Gastrocnemius medialis (tissue), 4 donors: ENCODE results near the gene EMC10.

ENCODE experiments used
- POLR2A ChIP-seq, 2 donors: fragments of 450-650 bp; IDR thresholded peaks; one replicate each; pipeline ENCODE4 v1.6.1; 2017; ENCODE audit warnings: antibody characterized with exemption in 2 of 2, mild to moderate bottlenecking in 2 of 2, moderate library complexity in 2 of 2
- TF ChIP-seq, protein P1 (sequence below), 5 experiments: fragments of 450-650 bp in 3 of 5; fragments of 200-600 bp in 2 of 5; sonication (generic) in 2 of 5; IDR thresholded peaks in 4 of 5; conservative IDR thresholded peaks in 1 of 5; 1 replicate in 4 of 5; 2 replicates in 1 of 5; pipeline ENCODE4 v1.5.1; 2016 to 2019; ENCODE audit warnings: antibody characterized with exemption in 5 of 5, mild to moderate bottlenecking in 3 of 5, moderate library complexity in 3 of 5

DNA sequence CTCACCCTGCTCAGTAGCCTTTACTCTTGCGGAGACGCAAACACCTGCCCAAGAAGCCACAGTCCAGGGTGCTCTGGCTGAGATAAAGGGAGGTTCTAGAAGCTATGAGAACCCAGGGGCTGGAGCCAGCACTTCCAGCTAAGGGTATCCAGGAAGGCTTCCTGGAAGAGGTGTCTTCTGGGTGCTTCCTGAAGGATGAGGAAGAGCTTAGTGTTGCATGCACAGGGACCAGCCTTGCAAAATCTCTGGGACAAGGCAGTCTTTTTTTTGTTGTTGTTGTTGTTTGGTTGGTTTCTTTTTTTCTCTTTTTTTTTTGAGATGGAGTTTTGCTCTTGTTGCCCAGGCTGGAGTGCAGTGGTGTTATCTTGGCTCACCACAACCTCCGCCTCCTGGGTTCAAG is 23.1 kb upstream of the EMC10 start:
- TF ChIP-seq, protein P1, sequence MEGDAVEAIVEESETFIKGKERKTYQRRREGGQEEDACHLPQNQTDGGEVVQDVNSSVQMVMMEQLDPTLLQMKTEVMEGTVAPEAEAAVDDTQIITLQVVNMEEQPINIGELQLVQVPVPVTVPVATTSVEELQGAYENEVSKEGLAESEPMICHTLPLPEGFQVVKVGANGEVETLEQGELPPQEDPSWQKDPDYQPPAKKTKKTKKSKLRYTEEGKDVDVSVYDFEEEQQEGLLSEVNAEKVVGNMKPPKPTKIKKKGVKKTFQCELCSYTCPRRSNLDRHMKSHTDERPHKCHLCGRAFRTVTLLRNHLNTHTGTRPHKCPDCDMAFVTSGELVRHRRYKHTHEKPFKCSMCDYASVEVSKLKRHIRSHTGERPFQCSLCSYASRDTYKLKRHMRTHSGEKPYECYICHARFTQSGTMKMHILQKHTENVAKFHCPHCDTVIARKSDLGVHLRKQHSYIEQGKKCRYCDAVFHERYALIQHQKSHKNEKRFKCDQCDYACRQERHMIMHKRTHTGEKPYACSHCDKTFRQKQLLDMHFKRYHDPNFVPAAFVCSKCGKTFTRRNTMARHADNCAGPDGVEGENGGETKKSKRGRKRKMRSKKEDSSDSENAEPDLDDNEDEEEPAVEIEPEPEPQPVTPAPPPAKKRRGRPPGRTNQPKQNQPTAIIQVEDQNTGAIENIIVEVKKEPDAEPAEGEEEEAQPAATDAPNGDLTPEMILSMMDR (IDR thresholded peaks at IDR 0.05 in 4 of 5, conservative IDR thresholded peaks at IDR 0.05 in 1 of 5): no peak
- TF ChIP-seq POLR2A (IDR thresholded peaks at IDR 0.05): no peak
